ENCODE measurements around the gene USP27X.

USP27X gene

DNA sequence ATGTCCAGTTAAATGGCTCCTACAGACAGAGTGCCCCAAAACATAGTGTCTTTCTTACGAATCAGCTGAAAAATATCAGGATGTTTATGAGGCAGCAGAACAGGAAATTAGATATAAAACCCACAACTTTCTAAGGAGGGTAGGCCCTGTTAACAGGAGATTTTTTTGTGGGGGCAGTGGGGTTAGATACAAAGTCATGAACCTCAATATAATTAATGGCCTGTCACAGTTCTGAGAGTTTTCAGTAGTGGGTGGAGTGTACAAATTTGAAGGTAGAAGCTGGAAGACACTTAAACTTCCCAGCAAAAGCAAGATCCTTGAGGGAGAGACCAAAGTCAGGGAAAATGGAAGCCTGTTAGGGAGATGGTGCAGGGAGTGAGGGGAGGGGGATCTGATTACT, 32.8 kb upstream of the USP27X start:
- Histone ChIP-seq H3K4me3 (no peak overlapping the region), H3K27ac (no peak overlapping the region)
- DNase-seq (ENCODE audit: low spot score) = no peak
- TF ChIP-seq, protein P1, sequence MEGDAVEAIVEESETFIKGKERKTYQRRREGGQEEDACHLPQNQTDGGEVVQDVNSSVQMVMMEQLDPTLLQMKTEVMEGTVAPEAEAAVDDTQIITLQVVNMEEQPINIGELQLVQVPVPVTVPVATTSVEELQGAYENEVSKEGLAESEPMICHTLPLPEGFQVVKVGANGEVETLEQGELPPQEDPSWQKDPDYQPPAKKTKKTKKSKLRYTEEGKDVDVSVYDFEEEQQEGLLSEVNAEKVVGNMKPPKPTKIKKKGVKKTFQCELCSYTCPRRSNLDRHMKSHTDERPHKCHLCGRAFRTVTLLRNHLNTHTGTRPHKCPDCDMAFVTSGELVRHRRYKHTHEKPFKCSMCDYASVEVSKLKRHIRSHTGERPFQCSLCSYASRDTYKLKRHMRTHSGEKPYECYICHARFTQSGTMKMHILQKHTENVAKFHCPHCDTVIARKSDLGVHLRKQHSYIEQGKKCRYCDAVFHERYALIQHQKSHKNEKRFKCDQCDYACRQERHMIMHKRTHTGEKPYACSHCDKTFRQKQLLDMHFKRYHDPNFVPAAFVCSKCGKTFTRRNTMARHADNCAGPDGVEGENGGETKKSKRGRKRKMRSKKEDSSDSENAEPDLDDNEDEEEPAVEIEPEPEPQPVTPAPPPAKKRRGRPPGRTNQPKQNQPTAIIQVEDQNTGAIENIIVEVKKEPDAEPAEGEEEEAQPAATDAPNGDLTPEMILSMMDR (IDR thresholded peaks at IDR 0.05) = no peak

DNA sequence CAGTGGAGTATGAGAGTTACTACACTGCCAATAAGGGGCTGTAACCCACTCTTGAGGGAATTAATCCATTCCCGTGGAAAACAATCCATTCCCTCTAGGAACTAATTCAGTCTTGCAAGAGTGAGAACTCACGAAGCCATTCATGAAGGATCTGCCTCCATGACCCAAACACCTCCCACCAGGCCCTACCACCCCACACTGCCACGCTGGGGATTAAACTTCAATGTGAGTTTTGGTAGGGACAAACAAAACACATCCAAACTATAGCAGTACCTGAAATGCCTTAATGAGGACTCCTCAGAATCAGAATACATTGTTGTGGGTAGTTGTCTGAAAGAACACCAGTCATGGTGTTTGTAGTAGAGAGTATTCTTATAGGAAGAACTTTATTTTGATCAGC, 31.0 kb upstream of the USP27X start:
- TF ChIP-seq, protein P1 (IDR thresholded peaks at IDR 0.05) = no peak
- no peak overlapping the region for H3K4me3 ChIP-seq
- H3K27ac ChIP-seq = no peak overlapping the region

DNA sequence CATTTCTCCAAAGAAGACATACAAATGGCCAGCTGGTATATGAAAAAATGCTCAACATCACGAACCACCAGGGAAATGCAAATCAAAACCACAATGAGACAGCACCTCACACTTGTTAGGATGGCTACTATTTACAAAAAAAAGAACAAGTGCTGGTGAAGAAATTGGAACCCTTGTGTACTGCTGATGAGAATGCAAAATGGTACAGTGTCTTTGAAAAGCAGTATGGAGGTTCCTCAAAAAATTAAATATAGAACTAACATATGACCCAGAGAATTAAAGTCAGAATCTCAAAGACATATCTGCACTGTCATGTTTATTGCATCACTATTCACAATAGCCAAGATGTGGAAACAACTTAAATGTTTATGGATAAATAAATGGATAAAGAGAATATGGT, 29.3 kb upstream of the USP27X start:
- H3K4me3 ChIP-seq = no peak overlapping the region
- no peak for DNase-seq (ENCODE audit: low spot score)
- TF ChIP-seq, protein P1 (IDR thresholded peaks at IDR 0.05) = no peak
- H3K27ac ChIP-seq = no peak overlapping the region

More for the DNA sequence above, 31.0 kb upstream of the USP27X start:
- no peak for DNase-seq (ENCODE audit: low spot score)

DNA sequence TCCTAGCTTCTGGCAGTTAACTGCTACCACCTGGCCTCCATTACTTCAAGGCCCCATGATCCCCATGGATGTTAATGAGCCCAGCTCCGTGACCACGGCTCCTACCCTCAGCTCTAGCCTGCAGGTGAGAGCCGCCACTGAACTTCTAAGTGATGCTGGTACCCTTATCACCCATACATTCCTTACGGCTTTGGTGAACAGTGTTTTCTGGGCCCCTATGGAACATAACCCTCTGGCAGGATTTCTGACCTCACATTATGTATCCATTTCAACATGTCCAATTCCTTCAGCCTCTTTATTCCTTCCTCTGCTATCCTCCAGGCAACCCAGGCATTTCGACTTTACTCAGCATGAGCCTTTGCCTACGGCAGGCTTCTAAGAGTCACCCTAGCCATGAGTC, 25.6 kb upstream of the USP27X start:
- no peak for DNase-seq (ENCODE audit: low spot score)
- no peak overlapping the region for H3K4me3 ChIP-seq
- TF ChIP-seq, protein P1 (IDR thresholded peaks at IDR 0.05) = no peak

DNA sequence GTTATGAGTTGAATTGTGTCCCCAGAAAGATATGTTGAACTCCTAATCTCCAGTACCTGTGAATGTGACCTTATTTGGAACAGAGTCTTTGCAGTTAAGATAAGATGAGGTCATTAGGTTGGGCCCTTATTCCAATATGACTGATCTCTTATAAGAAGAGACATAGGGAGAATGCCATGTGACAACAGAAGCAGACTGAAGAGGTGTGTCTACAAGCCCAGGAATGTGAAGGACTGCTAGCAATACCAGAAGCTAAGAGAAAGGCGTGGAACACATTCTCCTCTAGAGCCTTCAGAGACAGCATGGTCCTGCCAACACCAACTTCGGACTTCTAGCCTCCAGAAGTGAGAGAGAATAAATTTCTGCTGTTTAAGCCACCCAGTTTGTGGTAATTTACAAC, 22.5 kb upstream of the USP27X start:
- TF ChIP-seq, protein P1 (IDR thresholded peaks at IDR 0.05) = no peak
- no peak overlapping the region for H3K27ac ChIP-seq
- no peak for DNase-seq (ENCODE audit: low spot score)
- H3K4me3 ChIP-seq = no peak overlapping the region

More for the DNA sequence above, 25.6 kb upstream of the USP27X start:
- H3K27ac ChIP-seq = no peak overlapping the region

DNA sequence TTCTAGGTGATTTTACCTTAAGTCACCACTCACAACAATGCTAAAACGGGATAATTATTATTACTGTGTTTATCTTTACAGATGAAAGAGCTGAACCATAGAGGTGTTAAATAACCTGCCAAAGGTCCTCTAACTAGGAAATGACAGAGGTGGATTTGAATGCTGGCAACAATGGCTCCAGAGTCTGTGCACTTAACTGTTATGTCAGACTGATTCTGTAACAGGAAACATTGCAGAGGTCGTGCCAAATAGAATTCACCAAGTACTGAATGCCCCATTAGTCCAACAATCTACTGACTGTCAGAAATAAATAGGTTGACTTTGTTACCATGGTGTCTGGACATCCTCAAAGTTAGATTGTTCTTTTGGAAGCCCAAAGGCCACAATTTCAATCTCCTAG, 20.9 kb upstream of the USP27X start:
- H3K4me3 ChIP-seq = no peak overlapping the region
- TF ChIP-seq, protein P1 (IDR thresholded peaks at IDR 0.05) = no peak
- H3K27ac ChIP-seq = no peak overlapping the region
- DNase-seq (ENCODE audit: low spot score) = no peak

DNA sequence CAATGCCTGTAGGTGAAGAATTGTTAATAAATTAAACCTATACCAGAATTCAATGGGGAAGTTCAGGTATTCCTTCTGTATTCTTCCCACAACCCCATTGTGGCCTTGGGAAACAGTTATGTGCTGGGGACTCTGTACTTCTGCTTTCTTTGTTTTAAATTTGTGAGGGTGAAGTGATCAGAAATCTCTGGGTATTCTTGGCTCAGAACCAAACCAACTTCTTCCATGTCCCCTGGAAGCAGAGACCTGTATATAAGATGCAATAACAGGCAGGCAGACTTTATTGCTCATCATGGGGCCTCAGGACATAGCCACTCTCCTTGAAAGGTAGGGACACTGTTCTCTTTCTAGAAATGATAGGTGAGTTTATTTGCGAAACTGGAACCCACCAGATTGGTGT, 19.8 kb upstream of the USP27X start:
- no peak for DNase-seq (ENCODE audit: low spot score)
- TF ChIP-seq, protein P1 (IDR thresholded peaks at IDR 0.05) = no peak
- no peak overlapping the region for H3K27ac ChIP-seq
- H3K4me3 ChIP-seq = no peak overlapping the region

Measured in coronary artery (tissue), 2 donors.